GM21723 (cell line): ENCODE measurements around the gene RRAGC.

ENCODE experiments used
- ATAC-seq: cut with Tn5 transposase; IDR thresholded peaks from one replicate; pipeline ENCODE4 v1.9.1; 2021; ENCODE audit warnings: mild to moderate bottlenecking, moderate library complexity; ENCODE audit not compliant: unreplicated experiment

Gene RRAGC

GRCh38 chr1:38788341-38789336 is 70.9 kb downstream of the RRAGC start:
- no peak for ATAC-seq
